Measurements from ENCODE around the gene KIRREL1.

Gene KIRREL1

DNA sequence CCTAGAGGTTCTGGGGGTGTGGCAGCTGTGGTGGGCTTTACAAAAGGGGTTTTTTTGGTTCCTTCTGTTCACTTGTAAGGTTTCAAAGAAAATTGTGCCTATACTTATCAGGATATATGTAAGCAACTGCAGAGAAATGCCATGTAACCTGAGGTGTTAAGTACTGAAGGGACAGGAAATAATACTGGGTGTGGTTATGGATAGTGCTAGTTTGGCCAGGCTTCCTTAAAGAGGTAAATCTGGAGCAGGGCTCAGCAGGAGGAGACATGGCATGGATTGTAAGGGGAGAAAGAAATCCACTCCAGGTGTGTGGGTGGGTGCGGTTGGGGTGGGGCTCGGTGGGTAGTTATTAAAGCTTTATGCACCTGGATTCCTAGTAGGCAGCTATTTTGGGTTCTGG lies 28.3 kb downstream of the KIRREL1 start:
- TF ChIP-seq POU2F2 (IDR thresholded peaks at IDR 0.05; ENCODE audit: low read depth, low read length) (no peak), SPI1 (IDR thresholded peaks at IDR 0.05; ENCODE audit: low read depth, low read length) (no peak), PAX5 (IDR thresholded peaks at IDR 0.05; ENCODE audit: insufficient read depth, low read length, severe bottlenecking) (no peak), TAF1 (IDR thresholded peaks at IDR 0.05; ENCODE audit: low read depth, low read length) (no peak), POLR2A (IDR thresholded peaks at IDR 0.05; ENCODE audit: low read depth, low read length) (no peak), POLR2AphosphoS5 (IDR thresholded peaks at IDR 0.05; ENCODE audit: low read depth, low read length) (no peak)
- no peak for DNase-seq (ENCODE audit: insufficient read length, low spot score)
- FAIRE-seq, result no peak

DNA sequence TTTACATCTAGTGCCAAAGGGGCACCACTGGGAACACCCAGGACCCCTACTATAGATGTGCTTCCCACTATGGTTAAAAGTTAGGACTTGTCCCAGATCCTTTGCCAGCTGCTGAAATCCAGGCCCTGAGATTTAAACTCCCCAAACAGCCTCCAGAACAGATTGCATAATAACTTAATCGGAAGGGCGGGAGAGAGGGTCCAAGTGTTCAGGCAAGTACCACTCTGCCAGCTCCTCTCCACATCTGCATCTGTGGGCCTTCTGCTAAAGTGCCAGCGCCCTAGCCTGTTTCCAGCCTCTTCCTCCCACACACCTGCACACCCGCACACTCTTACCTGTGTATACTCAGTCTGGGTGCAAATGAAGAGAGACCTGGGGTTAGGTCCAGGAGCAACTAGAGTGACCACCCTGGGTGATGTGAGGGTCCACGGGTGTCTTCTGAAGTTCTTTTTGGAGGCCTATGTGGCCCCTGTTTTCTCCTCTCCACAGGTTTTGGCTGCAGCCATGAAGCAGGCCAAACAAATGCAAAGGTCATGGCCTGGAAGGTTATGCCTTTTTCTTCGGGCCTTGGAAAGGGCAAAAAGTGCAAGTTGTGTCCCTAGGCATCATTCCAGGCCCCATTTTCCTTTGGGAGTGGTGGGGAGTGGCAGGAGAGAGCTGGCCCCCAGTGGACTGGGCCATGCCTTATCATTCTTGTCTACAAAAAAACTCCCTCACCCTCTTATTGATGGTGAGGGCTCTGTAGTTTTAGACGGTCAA lies 29.3 kb downstream of the KIRREL1 start:
- no peak for TF ChIP-seq PAX5 (IDR thresholded peaks at IDR 0.05; ENCODE audit: insufficient read depth, low read length, severe bottlenecking)
- DNase-seq (ENCODE audit: insufficient read length, low spot score) (no peak), FAIRE-seq (no peak)

DNA sequence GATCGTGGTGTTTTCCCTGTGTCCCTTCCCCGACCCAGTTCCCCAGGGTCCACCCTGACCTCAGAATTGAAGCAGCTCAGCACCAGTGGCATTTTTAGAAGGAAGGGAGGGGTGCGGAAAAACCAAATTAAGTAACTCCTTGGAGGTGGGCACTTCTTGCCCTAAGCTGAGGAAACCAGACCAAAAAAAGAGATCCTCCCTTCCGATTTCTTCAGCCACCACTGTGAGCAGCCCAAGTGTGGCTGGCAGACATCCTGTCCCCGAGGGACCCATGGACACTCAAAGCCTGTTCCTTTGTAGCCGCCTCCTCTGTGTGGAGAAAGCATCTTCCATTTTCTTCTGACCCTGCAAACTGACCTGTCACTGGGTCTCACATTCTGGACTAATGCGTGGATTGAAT lies 31.3 kb downstream of the KIRREL1 start:
- DNase-seq (ENCODE audit: insufficient read length, low spot score) (no peak), FAIRE-seq (no peak)
- TF ChIP-seq POLR2AphosphoS5 (IDR thresholded peaks at IDR 0.05; ENCODE audit: low read depth, low read length), result no peak
- TF ChIP-seq POU2F2 (IDR thresholded peaks at IDR 0.05; ENCODE audit: low read depth, low read length), result no peak

DNA sequence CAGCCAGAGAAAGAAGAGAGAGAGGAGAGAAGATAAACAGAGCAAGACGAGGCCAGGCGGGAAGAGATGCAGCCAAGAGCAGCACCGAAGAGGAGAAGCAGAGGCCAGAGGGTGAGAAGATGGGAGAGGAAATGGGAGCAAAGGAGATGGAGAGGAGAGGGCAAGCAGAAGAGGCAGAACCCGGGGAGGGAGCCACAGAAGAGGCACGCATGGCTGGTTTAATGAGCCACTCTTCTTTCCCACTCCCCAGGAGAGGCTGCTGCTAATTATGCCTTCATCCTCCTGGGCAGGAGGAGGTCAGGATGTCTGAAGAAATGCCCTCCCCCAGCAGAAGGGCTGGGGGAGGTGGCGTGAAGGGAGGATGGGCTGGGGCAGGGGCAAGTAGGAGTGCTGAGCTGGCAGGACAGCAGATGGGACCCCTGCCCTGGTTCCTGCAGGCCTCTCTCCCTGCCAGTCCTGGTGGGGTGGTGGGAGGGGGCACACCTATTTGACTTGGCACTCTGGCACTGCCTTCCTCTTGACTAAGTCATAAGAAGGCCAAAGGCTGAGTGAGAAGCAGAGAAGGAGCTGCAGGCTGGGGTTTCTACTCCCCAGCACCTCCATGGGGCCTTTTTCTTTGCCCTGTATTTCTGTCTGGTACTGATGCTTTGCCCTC lies 32.3 kb downstream of the KIRREL1 start:
- no peak for DNase-seq (ENCODE audit: insufficient read length, low spot score)
- no peak for TF ChIP-seq POLR2AphosphoS5 (IDR thresholded peaks at IDR 0.05; ENCODE audit: low read depth, low read length)
- TF ChIP-seq TAF1 (IDR thresholded peaks at IDR 0.05; ENCODE audit: low read depth, low read length), result no peak
- TF ChIP-seq SPI1 (IDR thresholded peaks at IDR 0.05; ENCODE audit: low read depth, low read length), result no peak
- no peak for TF ChIP-seq POU2F2 (IDR thresholded peaks at IDR 0.05; ENCODE audit: low read depth, low read length)
- TF ChIP-seq PAX5 (IDR thresholded peaks at IDR 0.05; ENCODE audit: insufficient read depth, low read length, severe bottlenecking), result no peak
- TF ChIP-seq POLR2A (IDR thresholded peaks at IDR 0.05; ENCODE audit: low read depth, low read length), result no peak
- FAIRE-seq, result no peak

DNA sequence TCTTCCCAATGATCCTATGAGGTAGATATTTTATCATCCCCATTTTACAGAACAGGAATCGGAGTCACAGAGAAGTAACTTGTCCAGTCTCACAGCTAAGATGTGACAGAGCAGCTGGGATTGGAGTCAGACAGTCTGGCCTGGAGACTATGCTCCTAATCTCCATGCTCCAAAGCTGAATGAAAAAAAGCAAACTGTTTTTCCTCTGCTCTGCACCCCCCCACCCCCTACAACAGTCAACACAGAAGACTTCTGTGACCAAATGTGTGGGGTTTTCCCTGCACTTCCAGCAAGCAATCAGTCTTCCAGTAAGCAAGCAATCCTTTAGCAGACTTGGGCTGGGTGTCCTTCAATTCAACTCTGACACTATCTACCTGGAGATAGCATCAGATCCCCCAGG lies 33.2 kb downstream of the KIRREL1 start:
- FAIRE-seq (no peak), DNase-seq (ENCODE audit: insufficient read length, low spot score) (no peak)
- TF ChIP-seq POU2F2 (IDR thresholded peaks at IDR 0.05; ENCODE audit: low read depth, low read length), result no peak
- TF ChIP-seq POLR2AphosphoS5 (IDR thresholded peaks at IDR 0.05; ENCODE audit: low read depth, low read length), result no peak
- TF ChIP-seq POLR2A (IDR thresholded peaks at IDR 0.05; ENCODE audit: low read depth, low read length), result no peak
- TF ChIP-seq TAF1 (IDR thresholded peaks at IDR 0.05; ENCODE audit: low read depth, low read length), result no peak
- no peak for TF ChIP-seq SPI1 (IDR thresholded peaks at IDR 0.05; ENCODE audit: low read depth, low read length)
- TF ChIP-seq PAX5 (IDR thresholded peaks at IDR 0.05; ENCODE audit: insufficient read depth, low read length, severe bottlenecking), result no peak

DNA sequence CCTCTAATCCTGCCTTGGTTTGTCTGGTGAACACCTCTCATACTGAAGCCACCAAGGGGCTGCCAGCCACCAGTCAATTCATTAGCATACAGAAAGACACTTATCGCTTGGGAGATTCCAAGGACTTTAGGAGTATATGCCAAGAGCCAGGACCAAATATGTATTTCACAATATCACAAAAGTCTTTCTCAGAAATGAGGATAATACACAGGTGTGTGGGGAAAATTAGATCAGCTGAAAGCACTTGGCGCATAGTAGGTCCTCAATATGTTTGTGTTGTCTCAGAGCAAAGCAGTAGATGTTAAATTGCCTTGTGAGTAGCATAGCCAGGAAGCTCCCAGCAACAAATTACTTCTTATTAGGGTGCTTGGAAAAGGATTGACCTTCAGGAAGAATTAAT lies 34.1 kb downstream of the KIRREL1 start:
- DNase-seq (ENCODE audit: insufficient read length, low spot score), result no peak
- no peak for TF ChIP-seq SPI1 (IDR thresholded peaks at IDR 0.05; ENCODE audit: low read depth, low read length)
- no peak for TF ChIP-seq POLR2AphosphoS5 (IDR thresholded peaks at IDR 0.05; ENCODE audit: low read depth, low read length)
- no peak for TF ChIP-seq PAX5 (IDR thresholded peaks at IDR 0.05; ENCODE audit: insufficient read depth, low read length, severe bottlenecking)
- no peak for TF ChIP-seq POU2F2 (IDR thresholded peaks at IDR 0.05; ENCODE audit: low read depth, low read length)
- TF ChIP-seq TAF1 (IDR thresholded peaks at IDR 0.05; ENCODE audit: low read depth, low read length), result no peak
- no peak for TF ChIP-seq POLR2A (IDR thresholded peaks at IDR 0.05; ENCODE audit: low read depth, low read length)
- FAIRE-seq, result no peak

DNA sequence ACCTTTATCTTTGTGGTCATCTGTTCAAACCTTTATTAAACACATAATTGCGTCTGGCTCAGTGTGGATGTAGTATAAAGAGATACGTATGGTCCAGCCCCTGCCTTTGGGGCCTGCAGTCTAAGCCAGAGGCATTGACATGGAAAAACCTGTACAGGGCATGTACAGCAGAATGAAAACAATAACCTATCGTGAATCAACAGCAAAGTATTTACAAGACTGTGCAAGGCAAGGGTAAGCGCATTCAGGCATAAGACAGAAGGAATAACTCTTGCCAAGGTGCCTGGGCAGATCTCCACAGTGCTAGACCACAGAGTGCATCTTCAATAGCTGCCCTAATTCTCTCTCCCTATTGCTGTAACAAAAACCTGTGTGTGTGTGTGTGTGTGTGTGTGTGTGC lies 35.5 kb downstream of the KIRREL1 start:
- TF ChIP-seq SPI1 (IDR thresholded peaks at IDR 0.05; ENCODE audit: low read depth, low read length) (no peak), PAX5 (IDR thresholded peaks at IDR 0.05; ENCODE audit: insufficient read depth, low read length, severe bottlenecking) (no peak), TAF1 (IDR thresholded peaks at IDR 0.05; ENCODE audit: low read depth, low read length) (no peak)
- no peak for FAIRE-seq
- DNase-seq (ENCODE audit: insufficient read length, low spot score), result no peak

DNA sequence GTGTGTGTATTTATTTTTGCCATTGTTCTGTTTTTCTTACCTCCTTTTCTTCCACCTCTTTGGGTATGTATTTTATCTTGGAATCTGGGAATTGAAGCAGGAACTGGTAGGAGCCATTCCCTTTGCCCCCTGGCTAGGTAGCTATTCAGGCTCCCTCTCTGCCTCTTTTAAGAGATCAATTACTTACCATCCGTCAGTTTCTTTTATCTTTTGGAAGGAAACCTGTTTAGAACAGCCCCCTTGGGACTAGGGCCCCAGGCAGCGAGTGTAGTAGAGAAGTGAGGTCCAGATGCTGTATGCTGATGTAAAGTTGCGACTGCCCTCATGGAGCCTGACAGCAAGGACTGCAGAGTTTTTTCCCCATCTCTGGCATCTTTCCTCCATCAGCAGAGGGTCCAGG lies 41.6 kb downstream of the KIRREL1 start:
- TF ChIP-seq POLR2A (IDR thresholded peaks at IDR 0.05; ENCODE audit: low read depth, low read length), result no peak
- no peak for TF ChIP-seq POU2F2 (IDR thresholded peaks at IDR 0.05; ENCODE audit: low read depth, low read length)
- no peak for TF ChIP-seq POLR2AphosphoS5 (IDR thresholded peaks at IDR 0.05; ENCODE audit: low read depth, low read length)
- TF ChIP-seq SPI1 (IDR thresholded peaks at IDR 0.05; ENCODE audit: low read depth, low read length), result no peak
- TF ChIP-seq TAF1 (IDR thresholded peaks at IDR 0.05; ENCODE audit: low read depth, low read length), result no peak
- no peak for TF ChIP-seq PAX5 (IDR thresholded peaks at IDR 0.05; ENCODE audit: insufficient read depth, low read length, severe bottlenecking)
- DNase-seq (ENCODE audit: insufficient read length, low spot score) (no peak), FAIRE-seq (no peak)

DNA sequence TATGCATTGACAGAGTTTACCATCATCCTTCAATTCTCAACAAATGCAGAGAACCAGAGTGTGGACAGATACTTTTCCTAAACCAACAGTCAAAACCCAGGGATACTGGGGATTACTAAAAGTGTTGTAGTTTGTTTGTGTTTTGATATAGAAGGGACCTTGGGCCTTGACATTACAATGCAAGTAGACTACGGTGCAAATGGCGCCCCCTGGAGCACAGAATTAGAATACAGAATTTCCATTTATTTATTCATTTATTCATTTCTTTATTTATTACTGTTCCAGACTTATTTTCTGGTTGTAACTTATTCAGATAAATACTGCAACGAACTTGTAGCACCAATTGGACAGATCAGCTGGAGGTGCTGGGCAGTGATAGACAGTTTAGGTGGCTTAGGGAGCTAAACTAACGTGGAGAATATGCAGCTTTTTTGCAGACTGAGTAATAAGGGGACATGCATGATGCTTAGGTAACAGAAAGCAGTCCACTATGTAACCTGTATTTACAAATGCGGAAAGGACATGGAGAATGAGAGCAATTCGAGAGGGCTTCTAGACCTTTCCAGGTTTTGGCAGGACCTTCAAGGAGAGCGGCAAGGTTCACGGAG lies 42.6 kb downstream of the KIRREL1 start:
- FAIRE-seq (no peak), DNase-seq (ENCODE audit: insufficient read length, low spot score) (no peak)
- TF ChIP-seq POU2F2 (IDR thresholded peaks at IDR 0.05; ENCODE audit: low read depth, low read length) (no peak), POLR2AphosphoS5 (IDR thresholded peaks at IDR 0.05; ENCODE audit: low read depth, low read length) (no peak), TAF1 (IDR thresholded peaks at IDR 0.05; ENCODE audit: low read depth, low read length) (no peak), SPI1 (IDR thresholded peaks at IDR 0.05; ENCODE audit: low read depth, low read length) (no peak)
